ENCODE results near the gene TFDP1.

TFDP1 gene

DNA sequence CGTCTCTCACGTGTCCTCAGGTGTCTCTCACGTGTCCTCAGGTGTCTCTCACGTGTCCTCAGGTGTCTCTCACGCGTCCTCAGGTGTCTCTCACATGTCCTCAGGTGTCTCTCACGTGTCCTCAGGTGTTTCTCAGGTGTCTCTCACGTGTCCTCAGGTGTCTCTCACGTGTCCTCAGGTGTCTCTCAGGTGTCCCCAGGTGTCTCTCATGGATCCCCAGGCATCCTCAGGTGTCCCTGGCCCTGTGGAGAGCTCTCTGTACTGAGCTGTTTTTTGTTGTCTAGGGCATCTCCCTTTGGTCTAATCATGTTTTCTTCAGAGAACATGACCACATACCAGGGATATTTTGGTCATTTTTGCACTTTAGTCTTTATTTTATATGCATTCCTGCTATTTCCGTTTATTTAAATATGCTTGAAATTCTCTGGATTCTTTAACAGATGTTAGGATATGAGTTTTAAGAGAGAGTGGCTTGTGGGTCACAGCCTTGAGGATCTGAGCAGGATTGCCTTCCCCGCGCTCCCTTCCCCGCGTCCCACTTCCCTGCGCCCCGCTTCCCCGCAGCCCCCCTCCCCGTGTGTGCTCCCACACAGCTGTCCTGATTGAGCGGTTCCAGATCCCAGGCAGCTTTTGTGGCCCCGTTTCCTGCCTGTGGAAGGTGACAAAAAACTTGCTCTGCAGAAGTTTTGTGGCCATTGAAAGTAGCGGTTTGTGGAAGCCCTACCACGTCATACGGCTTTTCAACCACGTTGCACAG is 41.6 kb downstream of the TFDP1 start:
- Histone ChIP-seq H3K4me3 (no peak overlapping the region), H3K27ac (no peak overlapping the region), H3K36me3 (ENCODE audit: insufficient read depth, low read length) (peaks cover 79% of the 10 kb centered on the region), H3K9ac (ENCODE audit: insufficient read length) (no peak overlapping the region), H3K9me3 (ENCODE audit: low read depth, low read length) (no peaks in the 10 kb centered on the region)
- DNase-seq (ENCODE audit: low read depth, low spot score), result no peak
- TF ChIP-seq EZH2 (IDR thresholded peaks at IDR 0.05), result no peak
- no peak for TF ChIP-seq FOXP2 (optimal IDR thresholded peaks at IDR 0.05; ENCODE audit: control extremely low read depth, extremely low read length, insufficient read depth)
- TF ChIP-seq POLR2AphosphoS5 (IDR thresholded peaks at IDR 0.05; ENCODE audit: borderline replicate concordance, low read depth, low read length), result no peak

DNA sequence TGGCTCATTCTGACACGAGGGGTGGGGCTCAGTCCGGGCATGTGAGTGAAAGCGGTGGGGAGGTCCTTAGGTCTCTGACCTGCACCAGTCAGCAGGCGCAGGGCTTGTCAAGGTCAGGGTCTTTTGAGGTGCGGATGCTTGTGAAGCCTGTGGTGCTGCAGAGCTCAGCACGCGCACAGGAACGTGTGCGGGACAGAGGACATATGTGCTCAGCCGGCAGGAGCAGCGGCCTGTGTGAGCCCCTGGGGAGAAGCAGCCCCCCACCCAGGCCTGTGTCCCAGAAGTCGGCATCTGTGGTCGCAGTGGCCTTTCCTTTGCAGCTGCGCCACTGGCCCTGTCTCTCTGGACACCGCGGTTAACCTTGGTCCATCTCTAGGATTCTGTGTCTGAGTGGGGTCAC is 42.6 kb downstream of the TFDP1 start:
- H3K9ac ChIP-seq (ENCODE audit: insufficient read length), result no peak overlapping the region
- DNase-seq (ENCODE audit: low read depth, low spot score), result no peak
- peaks cover 88% of the 10 kb centered on the region for H3K36me3 ChIP-seq (ENCODE audit: insufficient read depth, low read length)
- no peaks in the 10 kb centered on the region for H3K9me3 ChIP-seq (ENCODE audit: low read depth, low read length)
- H3K27ac ChIP-seq, result no peak overlapping the region
- no peak for TF ChIP-seq EZH2 (IDR thresholded peaks at IDR 0.05)
- no peak for TF ChIP-seq FOXP2 (optimal IDR thresholded peaks at IDR 0.05; ENCODE audit: control extremely low read depth, extremely low read length, insufficient read depth)
- TF ChIP-seq POLR2AphosphoS5 (IDR thresholded peaks at IDR 0.05; ENCODE audit: borderline replicate concordance, low read depth, low read length), result no peak
- H3K4me3 ChIP-seq, result no peak overlapping the region

- no peaks in the 10 kb centered on the region for H3K9me3 ChIP-seq (ENCODE audit: low read depth, low read length)
- TF ChIP-seq FOXP2 (optimal IDR thresholded peaks at IDR 0.05; ENCODE audit: control extremely low read depth, extremely low read length, insufficient read depth), result no peak
- TF ChIP-seq EZH2 (IDR thresholded peaks at IDR 0.05), result no peak
- TF ChIP-seq POLR2AphosphoS5 (IDR thresholded peaks at IDR 0.05; ENCODE audit: borderline replicate concordance, low read depth, low read length), result no peak
- no peak for DNase-seq (ENCODE audit: low read depth, low spot score)
- no peak overlapping the region for H3K27ac ChIP-seq
- H3K36me3 ChIP-seq (ENCODE audit: insufficient read depth, low read length), result peaks cover 89% of the 10 kb centered on the region
- H3K4me3 ChIP-seq, result no peak overlapping the region
- H3K9ac ChIP-seq (ENCODE audit: insufficient read length), result no peak overlapping the region
Observed at GRCh38 chr13:113628291-113629270, 44.0 kb downstream of the TFDP1 start.

GRCh38 chr13:113629866-113630265 is 45.3 kb downstream of the TFDP1 start:
- no peak for DNase-seq (ENCODE audit: low read depth, low spot score)
- Histone ChIP-seq H3K4me3 (no peak overlapping the region), H3K27ac (no peak overlapping the region), H3K36me3 (ENCODE audit: insufficient read depth, low read length) (peaks cover 91% of the 10 kb centered on the region), H3K9me3 (ENCODE audit: low read depth, low read length) (no peaks in the 10 kb centered on the region), H3K9ac (ENCODE audit: insufficient read length) (no peak overlapping the region)
- TF ChIP-seq EZH2 (IDR thresholded peaks at IDR 0.05) (no peak), POLR2AphosphoS5 (IDR thresholded peaks at IDR 0.05; ENCODE audit: borderline replicate concordance, low read depth, low read length) (no peak), FOXP2 (optimal IDR thresholded peaks at IDR 0.05; ENCODE audit: control extremely low read depth, extremely low read length, insufficient read depth) (no peak)

- H3K4me3 ChIP-seq, result no peak overlapping the region
- no peak overlapping the region for H3K9ac ChIP-seq (ENCODE audit: insufficient read length)
- no peak overlapping the region for H3K27ac ChIP-seq
- no peak for TF ChIP-seq EZH2 (IDR thresholded peaks at IDR 0.05)
- TF ChIP-seq POLR2AphosphoS5 (IDR thresholded peaks at IDR 0.05; ENCODE audit: borderline replicate concordance, low read depth, low read length), result no peak
- no peak for TF ChIP-seq FOXP2 (optimal IDR thresholded peaks at IDR 0.05; ENCODE audit: control extremely low read depth, extremely low read length, insufficient read depth)
- peaks cover 92% of the 10 kb centered on the region for H3K36me3 ChIP-seq (ENCODE audit: insufficient read depth, low read length)
- DNase-seq (ENCODE audit: low read depth, low spot score), result no peak
- no peaks in the 10 kb centered on the region for H3K9me3 ChIP-seq (ENCODE audit: low read depth, low read length)
Observed at GRCh38 chr13:113630296-113630695, 45.7 kb downstream of the TFDP1 start.

DNA sequence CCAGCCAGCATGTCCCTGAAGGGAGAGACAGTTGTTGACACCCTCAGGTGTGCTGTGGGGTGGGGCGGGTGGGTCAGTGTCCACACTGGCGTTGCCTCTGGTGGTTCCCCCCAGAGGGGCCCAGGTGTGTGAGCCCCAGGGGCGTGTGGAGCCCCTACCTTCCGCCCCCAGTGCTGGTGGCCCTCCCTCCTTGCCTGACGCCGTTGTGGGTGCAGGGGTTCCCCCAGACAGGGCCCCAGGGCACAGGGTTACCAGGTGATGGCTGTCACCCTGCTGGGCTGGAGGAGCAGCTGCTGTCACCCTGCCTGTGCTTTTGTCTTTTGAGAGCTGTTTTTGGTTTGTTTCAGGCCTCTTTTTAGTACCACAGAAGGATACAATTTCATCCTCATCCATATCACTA is 46.3 kb downstream of the TFDP1 start:
- TF ChIP-seq FOXP2 (optimal IDR thresholded peaks at IDR 0.05; ENCODE audit: control extremely low read depth, extremely low read length, insufficient read depth) (no peak), EZH2 (IDR thresholded peaks at IDR 0.05) (no peak), POLR2AphosphoS5 (IDR thresholded peaks at IDR 0.05; ENCODE audit: borderline replicate concordance, low read depth, low read length) (no peak)
- H3K9me3 ChIP-seq (ENCODE audit: low read depth, low read length), result no peaks in the 10 kb centered on the region
- no peak overlapping the region for H3K9ac ChIP-seq (ENCODE audit: insufficient read length)
- no peak overlapping the region for H3K27ac ChIP-seq
- DNase-seq (ENCODE audit: low read depth, low spot score), result no peak
- peaks cover 93% of the 10 kb centered on the region for H3K36me3 ChIP-seq (ENCODE audit: insufficient read depth, low read length)
- no peak overlapping the region for H3K4me3 ChIP-seq

DNA sequence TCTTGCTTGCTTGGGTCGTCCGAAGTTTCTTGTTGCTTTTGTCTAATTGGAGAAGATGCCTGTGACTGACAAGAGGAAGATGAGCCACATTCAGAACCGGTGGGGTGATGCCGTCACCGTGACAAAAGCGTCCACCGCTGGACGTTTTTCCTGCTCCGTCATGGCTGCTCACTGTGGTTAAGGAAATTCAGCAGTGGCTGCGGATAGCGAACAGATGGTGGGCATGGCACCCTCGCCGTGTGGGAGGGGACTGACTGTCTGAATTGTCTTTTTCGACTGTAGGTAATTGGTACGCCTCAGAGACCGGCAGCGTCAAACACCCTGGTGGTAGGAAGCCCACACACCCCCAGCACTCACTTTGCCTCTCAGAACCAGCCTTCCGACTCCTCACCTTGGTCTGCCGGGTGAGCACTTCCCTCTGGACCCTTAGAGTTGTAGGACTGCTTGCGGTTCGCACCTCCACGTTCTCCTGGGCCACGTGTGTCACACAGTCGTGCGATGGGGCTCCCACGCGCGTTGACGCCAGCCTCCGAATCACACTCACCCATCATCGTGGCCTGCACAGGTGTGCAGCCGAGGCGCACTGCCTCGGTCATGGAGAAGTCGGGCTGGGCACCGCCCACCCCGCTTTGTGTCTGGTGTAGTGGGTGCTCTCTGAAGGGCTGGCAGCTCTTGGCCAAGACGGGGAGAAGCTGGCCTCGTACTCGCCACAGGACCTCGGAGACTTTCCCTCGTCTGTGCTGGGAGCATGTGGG is 47.0 kb downstream of the TFDP1 start:
- H3K4me3 ChIP-seq, result no peak overlapping the region
- no peak overlapping the region for H3K27ac ChIP-seq
- peaks cover 97% of the 10 kb centered on the region for H3K36me3 ChIP-seq (ENCODE audit: insufficient read depth, low read length)
- H3K9ac ChIP-seq (ENCODE audit: insufficient read length), result no peak overlapping the region
- no peak for TF ChIP-seq POLR2AphosphoS5 (IDR thresholded peaks at IDR 0.05; ENCODE audit: borderline replicate concordance, low read depth, low read length)
- no peak for TF ChIP-seq EZH2 (IDR thresholded peaks at IDR 0.05)
- TF ChIP-seq FOXP2 (optimal IDR thresholded peaks at IDR 0.05; ENCODE audit: control extremely low read depth, extremely low read length, insufficient read depth), result no peak
- DNase-seq (ENCODE audit: low read depth, low spot score), result no peak
- no peaks in the 10 kb centered on the region for H3K9me3 ChIP-seq (ENCODE audit: low read depth, low read length)
